ENCODE data around the gene CPSF3. TPM values are rescaled to one million over a fixed set of nuclear protein-coding genes. Genes with fewer than 3 reads are reported as not detected.

CPSF3 gene
- total RNA-seq, 1 donor from 2014 or later = 19.4 TPM

GRCh38 chr2:9401646-9402371 is 21.6 kb upstream of the CPSF3 start:
- no peak for DNase-seq (ENCODE audit: extremely low spot score in 2 of 2)
- Histone ChIP-seq H3K36me3 (no peaks in the 10 kb centered on the region), H3K4me3 (no peak overlapping the region), H3K27me3 (no peaks in the 10 kb centered on the region), H3K4me1 (peaks cover 26% of the 10 kb centered on the region), H3K27ac (peak overlapping the region; percentile 88), H3K9me3 (no peaks in the 10 kb centered on the region)
- intact Hi-C loops (cut with DNase I) = loop anchor here (10.0 kb wide), 1 partner anchor 57 kb away; no protein-coding TSS in a partner anchor
- TF ChIP-seq POLR2A (IDR thresholded peaks at IDR 0.05) (no peak), POLR2AphosphoS5 (IDR thresholded peaks at IDR 0.05; ENCODE audit: insufficient read depth in 1 of 2, low read depth in 1 of 2) (no peak), CTCF (IDR thresholded peaks at IDR 0.05) (no peak)

- no peak overlapping the region for H3K4me3 ChIP-seq
- TF ChIP-seq POLR2A (IDR thresholded peaks at IDR 0.05) (no peak), POLR2AphosphoS5 (IDR thresholded peaks at IDR 0.05; ENCODE audit: insufficient read depth in 1 of 2, low read depth in 1 of 2) (no peak), CTCF (IDR thresholded peaks at IDR 0.05) (no peak)
- H3K4me1 ChIP-seq = peaks cover 19% of the 10 kb centered on the region
- H3K27me3 ChIP-seq = no peaks in the 10 kb centered on the region
- H3K36me3 ChIP-seq = peaks cover 0 to 7% of the 10 kb centered on the region in 2 donors
- H3K27ac ChIP-seq = peak overlapping the region; percentile 7
- intact Hi-C loops (cut with DNase I) = loop anchor here (10.0 kb wide), 1 partner anchor 59 kb away; no protein-coding TSS in a partner anchor
- no peak for DNase-seq (ENCODE audit: extremely low spot score in 2 of 2)
- no peaks in the 10 kb centered on the region for H3K9me3 ChIP-seq
Measured at GRCh38 chr2:9403924-9404323, 19.5 kb upstream of the CPSF3 start.

- Histone ChIP-seq H3K9me3 (no peaks in the 10 kb centered on the region), H3K4me3 (no peak overlapping the region), H3K27me3 (no peaks in the 10 kb centered on the region), H3K36me3 (peaks cover 0 to 7% of the 10 kb centered on the region in 2 donors), H3K4me1 (peaks cover 15% of the 10 kb centered on the region), H3K27ac (peak overlapping the region; percentile 7)
- intact Hi-C loops (cut with DNase I) = loop anchor here (10.0 kb wide), 1 partner anchor 60 kb away; no protein-coding TSS in a partner anchor
- TF ChIP-seq POLR2A (IDR thresholded peaks at IDR 0.05) (no peak), POLR2AphosphoS5 (IDR thresholded peaks at IDR 0.05; ENCODE audit: insufficient read depth in 1 of 2, low read depth in 1 of 2) (no peak), CTCF (IDR thresholded peaks at IDR 0.05) (no peak)
- DNase-seq (ENCODE audit: extremely low spot score in 2 of 2) = no peak
Measured at GRCh38 chr2:9404451-9404850, 19.0 kb upstream of the CPSF3 start.

GRCh38 chr2:9405636-9406035 is 17.8 kb upstream of the CPSF3 start:
- Histone ChIP-seq H3K27ac (peak overlapping the region; percentile 7), H3K27me3 (no peaks in the 10 kb centered on the region), H3K9me3 (no peaks in the 10 kb centered on the region), H3K36me3 (peaks cover 0 to 15% of the 10 kb centered on the region in 2 donors), H3K4me3 (no peak overlapping the region), H3K4me1 (peaks cover 4% of the 10 kb centered on the region)
- peak in 1 of 2 donors; percentile 49 for DNase-seq (ENCODE audit: extremely low spot score in 2 of 2)
- intact Hi-C loops (cut with DNase I) = loop anchor here (10.0 kb wide), 1 partner anchor 61 kb away; no protein-coding TSS in a partner anchor
- TF ChIP-seq POLR2A (IDR thresholded peaks at IDR 0.05) (no peak), CTCF (IDR thresholded peaks at IDR 0.05) (no peak), POLR2AphosphoS5 (IDR thresholded peaks at IDR 0.05; ENCODE audit: insufficient read depth in 1 of 2, low read depth in 1 of 2) (no peak)

All from vagina (tissue), 2 donors.